GM18507 (cell line): ENCODE measurements around the gene ADGRG1.

Experiments used
- DNase-seq: peaks from one replicate; pipeline ENCODE4 v3.0.0; 2011; ENCODE audit warnings: low read depth; ENCODE audit not compliant: insufficient read length; ENCODE audit errors: extremely low spot score
- FAIRE-seq: peaks from 2 replicates; lab custom pipeline; 2011; peaks lifted over from hg19 to GRCh38; lab: Jason Lieb, UNC

Gene ADGRG1

GRCh38 chr16:57618296-57619132, 9.9 kb upstream of the ADGRG1 start:
- FAIRE-seq (no peak), DNase-seq (no peak)

DNA sequence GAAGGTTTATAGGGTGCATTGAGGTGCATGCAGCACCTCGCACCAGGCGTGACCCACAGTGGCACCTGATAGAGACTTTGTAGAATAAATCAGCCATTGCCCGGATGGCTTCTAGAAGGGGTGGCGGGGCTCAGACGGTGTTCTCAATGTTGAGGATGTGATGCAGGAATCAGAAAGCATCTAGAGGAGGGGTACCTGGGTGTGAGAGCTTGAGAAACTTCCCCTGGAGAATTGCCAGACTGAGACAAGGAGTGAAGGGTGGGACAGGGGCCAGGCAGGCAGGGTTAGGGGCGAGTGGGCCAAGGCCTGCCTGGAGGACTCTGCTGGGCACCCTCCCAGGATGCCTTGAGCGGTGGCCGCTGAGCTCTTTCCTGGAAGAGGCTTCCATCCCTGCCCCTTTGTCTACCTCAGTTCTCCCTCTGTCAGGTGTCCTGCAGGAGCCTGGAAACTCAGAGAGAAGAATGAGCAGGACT, 9.3 kb upstream of the ADGRG1 start:
- no peak for FAIRE-seq
- DNase-seq: no peak

DNA sequence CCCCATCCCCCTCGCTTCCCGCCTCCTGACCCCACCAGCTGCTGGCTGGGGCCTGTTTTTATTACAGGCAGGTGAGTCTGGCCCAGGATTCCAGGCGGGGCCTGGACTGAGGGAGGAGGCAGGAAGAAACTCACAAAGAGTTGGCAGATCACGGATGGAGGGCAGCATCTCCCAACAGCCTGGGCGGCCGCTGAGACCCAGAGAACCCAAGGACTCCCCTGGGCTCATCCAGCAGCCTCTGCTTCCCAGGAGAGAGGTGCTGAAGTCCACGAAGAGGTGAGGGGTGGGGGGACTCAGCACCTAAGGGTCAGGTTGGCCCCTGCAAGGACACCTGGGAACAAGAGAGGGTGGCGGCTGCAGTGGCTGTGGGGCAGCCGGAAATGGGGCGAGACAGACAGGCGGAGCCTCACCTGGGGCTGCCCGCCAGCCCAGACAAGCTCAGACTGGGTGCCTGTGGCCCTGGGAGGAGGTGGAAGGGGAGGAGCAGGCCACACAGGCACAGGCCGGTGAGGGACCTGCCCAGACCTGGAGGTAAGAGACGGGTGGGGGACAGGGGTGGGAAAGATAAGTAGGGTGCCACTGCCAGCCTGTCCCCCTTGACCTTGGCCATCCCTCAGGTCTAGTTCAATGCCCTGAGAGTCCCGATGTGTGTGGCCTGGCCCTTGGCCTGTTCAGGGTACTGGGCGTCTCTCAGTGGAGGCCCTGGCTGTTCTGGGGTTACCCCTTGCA, 8.7 kb upstream of the ADGRG1 start:
- FAIRE-seq (no peak), DNase-seq (no peak)

DNA sequence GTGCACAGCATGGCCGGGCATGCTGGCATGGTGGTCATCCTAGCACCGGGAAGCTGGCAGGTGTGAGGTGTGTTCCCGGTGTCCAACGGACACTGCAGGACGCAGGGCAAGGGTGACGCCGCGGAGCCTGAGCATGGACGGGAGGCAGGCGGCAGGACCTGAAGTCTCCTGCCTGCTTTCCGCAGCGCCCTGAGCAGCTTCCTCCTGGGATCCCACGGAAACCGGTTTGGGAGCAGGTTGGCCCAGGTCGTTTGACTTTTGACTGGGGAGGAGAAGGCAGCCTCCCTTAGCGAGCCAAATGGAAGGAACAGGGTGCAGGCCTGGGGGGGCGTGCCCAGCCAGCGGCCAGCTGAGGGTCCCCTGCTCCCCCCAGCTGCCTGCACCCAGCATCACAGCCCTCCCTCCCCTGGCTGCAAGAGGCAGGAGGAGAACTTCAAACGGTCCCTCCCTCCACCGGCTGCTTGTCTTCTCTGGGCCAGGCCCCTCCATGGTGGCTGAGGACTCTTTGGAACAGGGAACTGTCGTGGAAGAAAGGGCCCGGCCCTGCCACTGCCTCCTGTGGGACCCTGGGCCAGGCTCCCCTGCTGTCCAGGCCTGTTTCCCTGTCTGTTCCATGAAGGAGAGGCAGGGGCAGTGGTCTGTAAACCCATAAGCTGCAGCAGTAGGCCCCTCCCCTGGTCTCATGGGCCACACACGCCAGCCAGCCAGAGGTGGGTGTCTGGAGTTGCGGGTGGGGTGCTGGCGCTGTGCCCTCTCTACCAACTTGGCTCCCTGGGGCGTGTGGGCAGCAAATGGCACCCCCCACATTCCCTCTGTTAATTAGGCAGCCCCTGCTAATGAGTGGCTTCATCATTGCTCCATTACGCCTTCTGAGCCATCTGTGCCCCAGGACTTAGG, 7.8 kb upstream of the ADGRG1 start:
- FAIRE-seq (no peak), DNase-seq (no peak)

DNA sequence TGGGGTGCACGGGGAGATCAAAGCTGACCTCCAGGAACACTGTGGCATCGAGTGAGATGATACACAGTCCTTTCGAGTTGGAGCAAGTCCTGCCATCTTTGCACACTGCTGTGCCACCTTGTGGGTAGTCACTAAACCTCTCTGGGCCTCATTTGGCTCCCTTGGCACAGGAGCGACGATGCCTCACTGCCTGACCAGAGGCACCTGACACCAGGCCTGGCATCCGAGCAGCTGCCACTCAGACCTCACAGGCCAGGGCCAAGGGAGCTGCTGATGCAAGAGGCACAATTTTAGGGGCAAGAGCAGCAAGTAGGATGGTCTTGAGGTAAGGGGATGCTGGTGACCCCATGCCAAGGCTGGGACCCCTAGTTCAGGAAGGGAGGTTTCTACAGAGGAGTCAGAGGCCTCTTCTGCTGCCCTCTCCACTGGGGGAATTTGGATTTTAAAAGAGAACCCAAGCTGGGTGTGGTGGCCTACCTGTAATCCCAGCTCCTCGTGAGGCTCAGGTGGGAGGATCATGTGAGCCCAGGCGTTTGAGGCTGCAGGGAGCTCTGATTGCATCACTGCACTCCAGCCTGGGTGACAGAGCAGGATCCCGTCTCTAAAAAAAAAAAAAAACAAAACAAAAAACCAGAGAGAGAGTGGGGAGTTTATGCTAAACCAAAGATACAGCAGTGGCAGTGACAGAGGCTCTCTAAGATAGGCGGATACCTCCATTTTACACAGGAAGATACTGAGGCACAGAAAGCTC, 6.7 kb upstream of the ADGRG1 start:
- FAIRE-seq: no peak
- DNase-seq: no peak

DNA sequence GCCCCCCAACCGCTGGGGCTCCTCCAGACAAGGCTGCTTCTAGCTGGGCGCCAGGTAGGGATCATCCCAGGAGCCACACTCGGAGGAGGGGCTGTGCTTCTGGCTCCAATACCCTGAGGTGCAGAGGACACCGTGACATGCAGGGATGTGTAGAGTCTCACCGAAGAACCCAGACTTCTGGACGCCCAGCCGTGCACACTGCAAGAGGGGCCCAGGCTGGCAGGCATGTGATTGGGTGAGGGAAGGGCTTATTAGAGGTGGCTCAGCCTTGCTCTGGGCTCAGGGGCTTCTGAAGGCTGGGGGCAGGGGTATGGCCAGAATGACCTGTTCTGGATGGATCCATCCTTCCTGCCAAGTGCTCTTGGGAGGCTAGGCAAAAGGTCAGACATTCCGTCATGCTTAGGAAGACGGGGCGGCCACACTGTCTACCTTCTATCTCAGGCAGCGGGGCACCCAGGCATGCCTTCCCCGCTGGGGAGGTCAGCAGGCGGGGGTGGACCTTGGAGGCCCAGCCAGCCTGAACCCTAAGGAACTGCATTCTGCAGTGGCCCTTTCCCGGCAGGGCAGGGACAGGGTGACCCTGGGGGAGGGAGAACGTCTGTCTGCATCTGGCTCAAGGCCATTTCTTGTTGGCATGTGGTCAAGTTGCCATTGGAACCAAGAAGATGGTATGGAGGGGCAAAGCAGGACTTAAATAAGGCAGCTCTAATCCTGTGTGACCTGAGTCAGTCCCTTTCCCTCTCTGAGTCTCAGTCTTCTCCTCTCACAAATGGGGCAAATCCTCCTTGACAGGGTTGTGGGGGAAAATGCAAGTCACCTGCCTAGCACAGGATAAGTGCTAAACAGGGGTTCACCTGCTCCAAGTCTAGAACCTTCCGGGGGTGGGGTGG, 5.8 kb upstream of the ADGRG1 start:
- FAIRE-seq: no peak
- no peak for DNase-seq

- no peak for DNase-seq
- no peak for FAIRE-seq
These were observed 5.0 kb upstream of the ADGRG1 start for GRCh38 chr16:57623251-57624043.

DNA sequence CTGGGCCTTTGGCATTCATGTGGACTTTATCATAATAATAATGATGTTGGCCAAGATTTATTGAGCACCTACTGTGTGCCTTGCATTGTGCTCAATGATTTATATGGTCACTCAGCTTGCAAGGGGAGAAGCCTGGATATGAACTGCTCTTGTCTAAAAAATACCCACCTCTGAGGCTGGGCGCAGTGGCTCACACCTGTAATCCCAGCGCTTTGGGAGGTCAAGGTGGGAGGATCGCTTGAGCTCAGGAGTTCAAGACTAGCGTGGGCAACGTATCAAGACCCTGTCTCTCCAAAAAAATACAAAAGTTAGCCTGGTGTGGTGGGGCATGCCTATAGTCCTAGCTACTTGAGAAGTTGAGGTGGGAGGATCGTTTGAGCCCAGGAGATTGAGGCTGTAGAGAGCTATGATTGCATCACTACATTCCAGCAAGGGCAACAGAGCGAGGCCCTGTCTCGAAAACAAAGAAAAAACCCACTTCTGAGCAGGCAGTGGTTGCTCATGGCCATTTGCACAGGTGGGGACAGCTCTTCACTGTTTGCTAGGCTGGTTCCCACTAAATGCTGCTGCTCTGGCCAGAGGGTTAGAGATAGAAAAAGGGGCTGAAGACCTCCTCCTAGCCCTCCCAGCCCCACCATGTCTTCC, 4.3 kb upstream of the ADGRG1 start:
- FAIRE-seq: no peak
- no peak for DNase-seq

- FAIRE-seq (no peak), DNase-seq (no peak)
These were observed 3.5 kb upstream of the ADGRG1 start for GRCh38 chr16:57624806-57625500.

- FAIRE-seq (no peak), DNase-seq (no peak)
These were observed 1.8 kb upstream of the ADGRG1 start for GRCh38 chr16:57626420-57627170.

DNA sequence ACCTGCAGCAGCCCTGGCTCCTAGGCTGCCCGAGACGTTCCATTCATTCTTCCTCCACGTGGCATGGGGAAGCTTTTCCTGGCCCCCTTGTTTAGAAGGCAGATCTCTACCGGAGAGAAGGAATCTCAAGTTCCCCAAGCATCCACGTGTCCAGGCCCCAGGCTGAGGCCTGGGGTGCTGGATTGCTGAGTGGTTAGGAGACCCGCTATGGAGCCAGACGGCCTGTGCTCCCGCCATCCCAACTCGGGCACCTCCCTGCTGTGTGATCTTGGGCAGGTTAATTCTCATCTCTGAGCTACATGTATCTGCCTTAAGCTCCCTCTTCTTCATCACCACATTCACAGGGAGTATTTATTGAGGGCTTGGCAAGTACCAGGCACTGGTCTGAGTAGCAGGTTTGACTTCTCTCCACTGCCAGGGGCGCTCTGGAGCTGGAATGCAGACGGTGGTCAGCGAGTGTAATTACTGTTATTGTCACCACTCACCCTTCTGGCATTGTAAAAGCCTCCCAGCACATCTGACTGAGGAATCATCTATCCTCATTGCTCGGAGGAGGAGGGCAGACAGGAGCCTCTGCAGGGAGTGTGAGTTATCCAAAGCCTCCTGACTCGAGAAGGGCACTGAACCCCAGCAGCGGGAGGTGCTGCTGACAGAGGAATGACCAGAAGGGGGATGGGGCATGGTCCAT, 1.1 kb upstream of the ADGRG1 start:
- no peak for FAIRE-seq
- DNase-seq: no peak

DNA sequence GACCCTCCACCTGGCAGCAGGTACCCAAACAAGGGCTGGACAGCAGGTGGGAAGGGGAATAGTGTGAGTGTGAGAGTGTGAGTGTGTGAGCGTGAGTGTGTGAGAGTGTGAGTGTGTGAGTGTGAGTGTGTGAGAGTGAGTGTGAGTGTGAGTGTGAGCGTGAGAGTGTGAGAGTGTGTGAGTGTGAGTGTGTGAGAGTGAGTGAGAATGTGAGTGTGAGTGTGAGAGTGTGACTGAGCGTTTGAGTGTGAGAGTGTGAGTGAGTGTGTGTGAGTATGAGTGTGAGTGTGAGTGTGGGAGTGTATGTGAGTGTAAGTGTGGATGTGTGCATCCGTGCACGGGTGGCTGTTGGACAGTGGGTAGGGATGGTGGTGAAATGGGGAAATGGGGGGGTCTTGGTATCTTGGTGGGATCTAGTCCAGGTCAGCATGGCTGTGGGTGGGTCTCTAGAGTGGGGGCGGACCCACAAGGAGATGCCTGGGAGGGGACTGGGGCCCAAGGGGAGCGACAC, 408 bp downstream of the ADGRG1 start:
- DNase-seq (no peak), FAIRE-seq (no peak)

GRCh38 chr16:57629516-57630406, 1.3 kb downstream of the ADGRG1 start:
- DNase-seq (no peak), FAIRE-seq (no peak)

DNA sequence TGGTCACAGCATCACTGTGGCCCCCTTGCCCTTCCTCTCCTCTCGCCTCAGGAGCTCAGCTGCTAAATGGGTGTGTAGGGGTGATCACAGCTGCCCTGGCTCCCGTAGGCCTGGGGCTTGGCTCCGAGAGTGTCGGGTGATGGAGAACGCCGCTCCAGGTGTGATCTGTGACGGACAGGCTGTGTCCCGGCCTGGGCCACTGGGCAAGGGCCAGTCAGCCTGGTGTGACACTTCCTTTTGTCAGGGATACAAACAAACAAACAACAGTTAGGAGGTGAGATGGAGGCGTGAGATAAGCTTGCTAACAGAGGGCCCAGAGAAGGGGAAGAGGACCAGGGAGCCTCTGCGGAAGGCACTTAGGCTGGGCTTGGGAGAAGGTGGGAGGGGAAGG, 2.0 kb downstream of the ADGRG1 start:
- no peak for DNase-seq
- no peak for FAIRE-seq
